ENCODE results near the gene MAN2A1.
A peak's percentile ranks its signal among the peaks of the same experiment; 100 is the strongest.

Gene MAN2A1

GRCh38 chr5:109689740-109690241 is at the start of gene MAN2A1 (continued):
- TF ChIP-seq, protein P1, sequence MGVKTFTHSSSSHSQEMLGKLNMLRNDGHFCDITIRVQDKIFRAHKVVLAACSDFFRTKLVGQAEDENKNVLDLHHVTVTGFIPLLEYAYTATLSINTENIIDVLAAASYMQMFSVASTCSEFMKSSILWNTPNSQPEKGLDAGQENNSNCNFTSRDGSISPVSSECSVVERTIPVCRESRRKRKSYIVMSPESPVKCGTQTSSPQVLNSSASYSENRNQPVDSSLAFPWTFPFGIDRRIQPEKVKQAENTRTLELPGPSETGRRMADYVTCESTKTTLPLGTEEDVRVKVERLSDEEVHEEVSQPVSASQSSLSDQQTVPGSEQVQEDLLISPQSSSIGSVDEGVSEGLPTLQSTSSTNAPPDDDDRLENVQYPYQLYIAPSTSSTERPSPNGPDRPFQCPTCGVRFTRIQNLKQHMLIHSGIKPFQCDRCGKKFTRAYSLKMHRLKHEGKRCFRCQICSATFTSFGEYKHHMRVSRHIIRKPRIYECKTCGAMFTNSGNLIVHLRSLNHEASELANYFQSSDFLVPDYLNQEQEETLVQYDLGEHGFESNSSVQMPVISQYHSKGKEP (tag by site-specific recombination; IDR thresholded peaks at IDR 0.05), result no peak
- TF ChIP-seq ZNF335 (tag by site-specific recombination; conservative IDR thresholded peaks at IDR 0.05) (peak; percentile 59), ZBTB7A (tag by site-specific recombination; IDR thresholded peaks at IDR 0.05; ENCODE audit: low read depth) (peak; percentile 39), GLIS2 (tag by site-specific recombination; IDR thresholded peaks at IDR 0.05) (peak; percentile 69), ZNF274 (IDR thresholded peaks at IDR 0.05; ENCODE audit: low read length) (no peak), ZNF274 (tag by site-specific recombination; IDR thresholded peaks at IDR 0.05; ENCODE audit: borderline replicate concordance) (no peak)
- TF ChIP-seq, protein P2, sequence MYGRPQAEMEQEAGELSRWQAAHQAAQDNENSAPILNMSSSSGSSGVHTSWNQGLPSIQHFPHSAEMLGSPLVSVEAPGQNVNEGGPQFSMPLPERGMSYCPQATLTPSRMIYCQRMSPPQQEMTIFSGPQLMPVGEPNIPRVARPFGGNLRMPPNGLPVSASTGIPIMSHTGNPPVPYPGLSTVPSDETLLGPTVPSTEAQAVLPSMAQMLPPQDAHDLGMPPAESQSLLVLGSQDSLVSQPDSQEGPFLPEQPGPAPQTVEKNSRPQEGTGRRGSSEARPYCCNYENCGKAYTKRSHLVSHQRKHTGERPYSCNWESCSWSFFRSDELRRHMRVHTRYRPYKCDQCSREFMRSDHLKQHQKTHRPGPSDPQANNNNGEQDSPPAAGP (tag by site-specific recombination; IDR thresholded peaks at IDR 0.05), result peak; percentile 70; the same call in 1 of the 2 replicates
- TF ChIP-seq, protein P3, sequence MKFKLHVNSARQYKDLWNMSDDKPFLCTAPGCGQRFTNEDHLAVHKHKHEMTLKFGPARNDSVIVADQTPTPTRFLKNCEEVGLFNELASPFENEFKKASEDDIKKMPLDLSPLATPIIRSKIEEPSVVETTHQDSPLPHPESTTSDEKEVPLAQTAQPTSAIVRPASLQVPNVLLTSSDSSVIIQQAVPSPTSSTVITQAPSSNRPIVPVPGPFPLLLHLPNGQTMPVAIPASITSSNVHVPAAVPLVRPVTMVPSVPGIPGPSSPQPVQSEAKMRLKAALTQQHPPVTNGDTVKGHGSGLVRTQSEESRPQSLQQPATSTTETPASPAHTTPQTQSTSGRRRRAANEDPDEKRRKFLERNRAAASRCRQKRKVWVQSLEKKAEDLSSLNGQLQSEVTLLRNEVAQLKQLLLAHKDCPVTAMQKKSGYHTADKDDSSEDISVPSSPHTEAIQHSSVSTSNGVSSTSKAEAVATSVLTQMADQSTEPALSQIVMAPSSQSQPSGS (tag by site-specific recombination; IDR thresholded peaks at IDR 0.05; ENCODE audit: low read depth), result no peak

- Histone ChIP-seq H3K36me3 (ENCODE audit: control insufficient read depth in 2 of 2, insufficient read depth in 1 of 2, low read length in 2 of 2) (no peaks in the 10 kb centered on the region), H3K27ac (ENCODE audit: extremely low read depth, low read depth, low read length) (no peak overlapping the region), H3K9me3 (ENCODE audit: control insufficient read depth, insufficient read depth, low read depth, low read length) (no peaks in the 10 kb centered on the region), H3K4me3 (ENCODE audit: low read depth, low read length) (no peak overlapping the region), H3K4me1 (ENCODE audit: control insufficient read depth, insufficient read depth, low read length) (0 out of 2 replicates have a peak, but pooled peaks cover 4% of the 10 kb centered on the region)
- ChIA-PET CTCF (no interaction called here), POLR2A (no interaction called here)
- TF ChIP-seq, protein P4, sequence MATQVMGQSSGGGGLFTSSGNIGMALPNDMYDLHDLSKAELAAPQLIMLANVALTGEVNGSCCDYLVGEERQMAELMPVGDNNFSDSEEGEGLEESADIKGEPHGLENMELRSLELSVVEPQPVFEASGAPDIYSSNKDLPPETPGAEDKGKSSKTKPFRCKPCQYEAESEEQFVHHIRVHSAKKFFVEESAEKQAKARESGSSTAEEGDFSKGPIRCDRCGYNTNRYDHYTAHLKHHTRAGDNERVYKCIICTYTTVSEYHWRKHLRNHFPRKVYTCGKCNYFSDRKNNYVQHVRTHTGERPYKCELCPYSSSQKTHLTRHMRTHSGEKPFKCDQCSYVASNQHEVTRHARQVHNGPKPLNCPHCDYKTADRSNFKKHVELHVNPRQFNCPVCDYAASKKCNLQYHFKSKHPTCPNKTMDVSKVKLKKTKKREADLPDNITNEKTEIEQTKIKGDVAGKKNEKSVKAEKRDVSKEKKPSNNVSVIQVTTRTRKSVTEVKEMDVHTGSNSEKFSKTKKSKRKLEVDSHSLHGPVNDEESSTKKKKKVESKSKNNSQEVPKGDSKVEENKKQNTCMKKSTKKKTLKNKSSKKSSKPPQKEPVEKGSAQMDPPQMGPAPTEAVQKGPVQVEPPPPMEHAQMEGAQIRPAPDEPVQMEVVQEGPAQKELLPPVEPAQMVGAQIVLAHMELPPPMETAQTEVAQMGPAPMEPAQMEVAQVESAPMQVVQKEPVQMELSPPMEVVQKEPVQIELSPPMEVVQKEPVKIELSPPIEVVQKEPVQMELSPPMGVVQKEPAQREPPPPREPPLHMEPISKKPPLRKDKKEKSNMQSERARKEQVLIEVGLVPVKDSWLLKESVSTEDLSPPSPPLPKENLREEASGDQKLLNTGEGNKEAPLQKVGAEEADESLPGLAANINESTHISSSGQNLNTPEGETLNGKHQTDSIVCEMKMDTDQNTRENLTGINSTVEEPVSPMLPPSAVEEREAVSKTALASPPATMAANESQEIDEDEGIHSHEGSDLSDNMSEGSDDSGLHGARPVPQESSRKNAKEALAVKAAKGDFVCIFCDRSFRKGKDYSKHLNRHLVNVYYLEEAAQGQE (tag by site-specific recombination; IDR thresholded peaks at IDR 0.05), result no peak
- TF ChIP-seq, protein P5, sequence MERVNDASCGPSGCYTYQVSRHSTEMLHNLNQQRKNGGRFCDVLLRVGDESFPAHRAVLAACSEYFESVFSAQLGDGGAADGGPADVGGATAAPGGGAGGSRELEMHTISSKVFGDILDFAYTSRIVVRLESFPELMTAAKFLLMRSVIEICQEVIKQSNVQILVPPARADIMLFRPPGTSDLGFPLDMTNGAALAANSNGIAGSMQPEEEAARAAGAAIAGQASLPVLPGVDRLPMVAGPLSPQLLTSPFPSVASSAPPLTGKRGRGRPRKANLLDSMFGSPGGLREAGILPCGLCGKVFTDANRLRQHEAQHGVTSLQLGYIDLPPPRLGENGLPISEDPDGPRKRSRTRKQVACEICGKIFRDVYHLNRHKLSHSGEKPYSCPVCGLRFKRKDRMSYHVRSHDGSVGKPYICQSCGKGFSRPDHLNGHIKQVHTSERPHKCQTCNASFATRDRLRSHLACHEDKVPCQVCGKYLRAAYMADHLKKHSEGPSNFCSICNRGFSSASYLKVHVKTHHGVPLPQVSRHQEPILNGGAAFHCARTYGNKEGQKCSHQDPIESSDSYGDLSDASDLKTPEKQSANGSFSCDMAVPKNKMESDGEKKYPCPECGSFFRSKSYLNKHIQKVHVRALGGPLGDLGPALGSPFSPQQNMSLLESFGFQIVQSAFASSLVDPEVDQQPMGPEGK (tag by site-specific recombination; IDR thresholded peaks at IDR 0.05), result no peak
- TF ChIP-seq ZNF501 (tag by site-specific recombination; IDR thresholded peaks at IDR 0.05) (no peak), SALL2 (tag by site-specific recombination; IDR thresholded peaks at IDR 0.05; ENCODE audit: borderline replicate concordance) (no peak), ZNF707 (tag by site-specific recombination; IDR thresholded peaks at IDR 0.05) (no peak), BCL11B (tag by site-specific recombination; IDR thresholded peaks at IDR 0.05; ENCODE audit: low read depth) (no peak), ZEB2 (tag by site-specific recombination; IDR thresholded peaks at IDR 0.05) (no peak), ZNF488 (tag by site-specific recombination; IDR thresholded peaks at IDR 0.05) (no peak), ZNF24 (tag by site-specific recombination; IDR thresholded peaks at IDR 0.05) (no peak), ZNF175 (tag by site-specific recombination; IDR thresholded peaks at IDR 0.05) (no peak), INSM2 (tag by site-specific recombination; IDR thresholded peaks at IDR 0.05) (no peak), SETDB1 (IDR thresholded peaks at IDR 0.05; ENCODE audit: insufficient read length, low read length) (no peak), ZNF366 (tag by site-specific recombination; conservative IDR thresholded peaks at IDR 0.05) (no peak), ZNF354C (tag by site-specific recombination; IDR thresholded peaks at IDR 0.05; ENCODE audit: borderline replicate concordance, low read depth) (no peak)
- TF ChIP-seq, protein P6, sequence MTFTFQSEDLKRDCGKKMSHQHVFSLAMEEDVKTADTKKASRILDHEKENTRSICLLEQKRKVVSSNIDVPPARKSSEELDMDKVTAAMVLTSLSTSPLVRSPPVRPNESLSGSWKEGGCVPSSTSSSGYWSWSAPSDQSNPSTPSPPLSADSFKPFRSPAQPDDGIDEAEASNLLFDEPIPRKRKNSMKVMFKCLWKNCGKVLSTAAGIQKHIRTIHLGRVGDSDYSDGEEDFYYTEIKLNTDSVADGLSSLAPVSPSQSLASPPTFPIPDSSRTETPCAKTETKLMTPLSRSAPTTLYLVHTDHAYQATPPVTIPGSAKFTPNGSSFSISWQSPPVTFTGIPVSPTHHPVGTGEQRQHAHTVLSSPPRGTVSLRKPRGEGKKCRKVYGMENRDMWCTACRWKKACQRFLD (tag by site-specific recombination; IDR thresholded peaks at IDR 0.05), result no peak
Measured at GRCh38 chr5:109640976-109641375, 48.8 kb upstream of the MAN2A1 start.
